ENCODE data around the gene WDR55. TPM values are rescaled to one million over a fixed set of nuclear protein-coding genes. Genes with fewer than 3 reads are reported as not detected.

WDR55 gene
- total and polyA plus RNA-seq, 3 donors from 2014 or later: 11.7 to 21.1 (median 17.6) TPM

DNA sequence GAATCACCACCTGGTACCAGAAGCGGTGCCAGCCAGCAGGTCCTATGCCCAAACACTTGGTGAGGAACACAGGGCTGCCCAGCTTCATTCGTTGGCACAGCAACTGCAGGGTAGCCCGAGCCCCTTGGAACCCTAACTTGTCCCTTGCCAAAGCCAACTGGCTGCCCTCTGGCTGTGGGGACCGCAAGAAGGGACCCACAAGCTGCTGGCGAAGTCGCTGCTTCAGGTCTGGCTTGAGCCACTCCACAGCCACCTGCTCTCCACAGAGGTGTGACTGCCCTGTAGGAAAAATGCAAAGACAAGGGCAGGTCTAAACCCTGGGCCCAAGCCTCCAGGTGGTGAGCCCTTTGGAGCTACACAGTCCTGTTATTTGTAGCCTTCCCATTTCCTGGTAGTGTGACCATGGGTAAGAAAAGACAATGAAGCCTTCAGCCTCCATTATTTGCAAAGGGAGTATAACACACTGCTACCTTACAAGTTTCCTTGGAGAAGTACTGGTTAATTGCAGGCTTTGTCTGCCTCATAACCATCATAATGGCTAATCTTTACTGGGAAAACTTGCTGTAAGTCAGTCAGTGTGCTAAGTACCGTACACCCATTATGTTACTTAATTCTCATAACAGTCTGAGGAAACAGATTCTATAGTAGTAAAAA, 6.9 kb downstream of the WDR55 start:
- 63 to 92% methylated on average over 1 to 5 of the region's 7 CpGs for WGBS, 2 donors
- TF ChIP-seq, protein P1, sequence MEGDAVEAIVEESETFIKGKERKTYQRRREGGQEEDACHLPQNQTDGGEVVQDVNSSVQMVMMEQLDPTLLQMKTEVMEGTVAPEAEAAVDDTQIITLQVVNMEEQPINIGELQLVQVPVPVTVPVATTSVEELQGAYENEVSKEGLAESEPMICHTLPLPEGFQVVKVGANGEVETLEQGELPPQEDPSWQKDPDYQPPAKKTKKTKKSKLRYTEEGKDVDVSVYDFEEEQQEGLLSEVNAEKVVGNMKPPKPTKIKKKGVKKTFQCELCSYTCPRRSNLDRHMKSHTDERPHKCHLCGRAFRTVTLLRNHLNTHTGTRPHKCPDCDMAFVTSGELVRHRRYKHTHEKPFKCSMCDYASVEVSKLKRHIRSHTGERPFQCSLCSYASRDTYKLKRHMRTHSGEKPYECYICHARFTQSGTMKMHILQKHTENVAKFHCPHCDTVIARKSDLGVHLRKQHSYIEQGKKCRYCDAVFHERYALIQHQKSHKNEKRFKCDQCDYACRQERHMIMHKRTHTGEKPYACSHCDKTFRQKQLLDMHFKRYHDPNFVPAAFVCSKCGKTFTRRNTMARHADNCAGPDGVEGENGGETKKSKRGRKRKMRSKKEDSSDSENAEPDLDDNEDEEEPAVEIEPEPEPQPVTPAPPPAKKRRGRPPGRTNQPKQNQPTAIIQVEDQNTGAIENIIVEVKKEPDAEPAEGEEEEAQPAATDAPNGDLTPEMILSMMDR (IDR thresholded peaks at IDR 0.05): no peak
- no peak for TF ChIP-seq POLR2A (IDR thresholded peaks at IDR 0.05)
- H3K9me3 ChIP-seq: no peaks in the 10 kb centered on the region
- H3K36me3 ChIP-seq (ENCODE audit: low read depth, missing control alignments): no peaks in the 10 kb centered on the region
- DNase-seq: no peak
- H3K27me3 ChIP-seq: no peaks in the 10 kb centered on the region
- no peak overlapping the region for H3K27ac ChIP-seq
- peak overlapping the region in 1 of 2 donors; percentile 38 for H3K4me3 ChIP-seq
- intact Hi-C loops (cut with DNase I; ENCODE audit: low total_unique reads): no loop called here
- H3K4me1 ChIP-seq: no peaks in the 10 kb centered on the region

DNA sequence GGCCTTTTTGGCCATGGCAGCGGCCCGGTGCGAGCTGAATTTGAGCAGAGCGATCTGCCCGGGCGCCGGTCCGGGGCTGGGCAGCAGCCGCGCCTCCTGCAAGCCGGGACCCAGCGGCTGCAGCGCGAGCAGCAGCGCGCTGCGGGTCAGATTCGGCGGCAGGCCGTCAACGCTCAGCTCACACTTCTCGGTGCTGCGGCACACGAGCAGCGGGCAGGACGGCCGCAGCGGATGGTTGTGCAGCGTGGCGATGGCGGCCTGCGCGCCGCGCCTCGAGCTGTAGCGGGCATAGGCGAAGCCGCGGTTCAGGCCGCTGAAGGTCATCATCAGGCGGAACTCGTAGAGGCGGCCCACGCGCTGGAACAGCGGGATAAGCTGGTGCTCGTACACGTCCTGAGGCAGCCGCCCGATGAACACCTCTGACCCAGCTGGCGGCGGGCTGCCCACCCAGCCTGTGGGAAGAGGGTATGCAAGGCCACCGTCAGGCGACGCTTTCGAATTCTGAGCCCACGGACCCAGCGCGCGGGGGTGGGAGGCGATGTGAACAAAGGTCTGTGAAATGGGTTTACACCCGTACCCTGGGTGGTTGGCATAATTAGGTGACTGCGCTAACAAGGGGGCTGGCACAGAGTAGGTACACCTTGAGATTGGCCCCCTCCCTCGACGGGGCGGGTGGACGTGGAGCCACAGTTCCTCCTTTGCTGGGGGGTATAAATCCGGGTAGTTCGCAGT, 7.9 kb downstream of the WDR55 start:
- H3K36me3 ChIP-seq (ENCODE audit: low read depth, missing control alignments): no peaks in the 10 kb centered on the region
- TF ChIP-seq, protein P1 (IDR thresholded peaks at IDR 0.05): no peak
- TF ChIP-seq POLR2A (IDR thresholded peaks at IDR 0.05): no peak
- no peaks in the 10 kb centered on the region for H3K4me1 ChIP-seq
- peak overlapping the region; percentile 38 to 39 for H3K4me3 ChIP-seq
- H3K27ac ChIP-seq: no peak overlapping the region
- DNase-seq: peak; percentile 41
- H3K27me3 ChIP-seq: no peaks in the 10 kb centered on the region
- 46 to 61% methylated on average over 15 to 70 of the region's 70 CpGs for WGBS, 2 donors
- H3K9me3 ChIP-seq: no peaks in the 10 kb centered on the region
- intact Hi-C loops (cut with DNase I; ENCODE audit: low total_unique reads): no loop called here

DNA sequence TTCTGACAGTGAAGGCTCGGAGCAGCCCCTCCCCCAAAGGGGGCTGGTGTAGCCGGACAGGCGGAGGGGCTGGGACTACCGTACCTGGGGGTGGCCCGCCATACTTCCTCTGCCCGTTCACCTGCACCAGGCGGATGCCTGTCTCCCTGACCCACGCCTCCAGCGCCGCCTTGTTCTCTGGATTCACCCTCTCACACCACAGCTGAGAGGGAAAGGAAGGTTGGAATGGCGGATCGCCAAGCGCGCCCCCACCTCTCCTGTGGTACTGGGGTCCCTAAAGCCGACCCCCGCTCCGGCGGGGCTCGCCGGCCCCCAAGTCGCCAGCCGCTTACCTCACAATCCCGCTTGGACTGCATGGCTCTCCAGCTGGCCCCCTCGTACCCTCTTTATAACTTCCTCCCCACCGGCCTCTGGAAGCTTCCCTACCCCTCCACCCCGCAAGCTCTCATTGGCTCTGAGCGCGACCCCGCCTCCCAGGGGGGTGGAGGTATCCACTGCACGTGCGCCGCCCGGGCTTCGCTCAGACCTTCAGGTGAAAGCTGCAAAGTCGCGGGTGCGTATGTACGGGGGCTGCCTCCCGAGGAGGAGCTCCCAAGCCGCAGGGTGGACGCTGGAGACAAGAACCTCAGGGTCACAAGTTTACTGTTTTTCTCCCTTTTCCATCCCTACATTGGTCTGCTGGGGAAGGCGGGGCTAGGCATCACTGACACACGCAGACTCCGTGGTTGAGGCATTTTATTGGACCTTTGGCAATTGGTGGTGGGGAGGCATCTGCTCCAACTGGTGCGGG, 8.7 kb downstream of the WDR55 start, which contains the start of gene DND1:
Gene DND1, minus strand, starts transcription at position 390 of the 790 bp plus-strand sequence. Its CDS starts 34 bp downstream, at position 356.
- Histone ChIP-seq H3K36me3 (ENCODE audit: low read depth, missing control alignments) (no peaks in the 10 kb centered on the region), H3K4me1 (no peaks in the 10 kb centered on the region), H3K27me3 (no peaks in the 10 kb centered on the region), H3K9me3 (no peaks in the 10 kb centered on the region), H3K4me3 (peak within 1 kb of the TSS; percentile 38 to 39), H3K27ac (peak within 1 kb of the TSS in 1 of 2 donors; percentile 24)
- intact Hi-C loops (cut with DNase I; ENCODE audit: low total_unique reads): no loop called here
- TF ChIP-seq POLR2A (IDR thresholded peaks at IDR 0.05): no peak
- TF ChIP-seq, protein P1 (IDR thresholded peaks at IDR 0.05): no peak
- DNase-seq: peak; percentile 64
- 68 to 72% methylated on average over 41 to 45 of the region's 45 CpGs for WGBS, 2 donors

DNA sequence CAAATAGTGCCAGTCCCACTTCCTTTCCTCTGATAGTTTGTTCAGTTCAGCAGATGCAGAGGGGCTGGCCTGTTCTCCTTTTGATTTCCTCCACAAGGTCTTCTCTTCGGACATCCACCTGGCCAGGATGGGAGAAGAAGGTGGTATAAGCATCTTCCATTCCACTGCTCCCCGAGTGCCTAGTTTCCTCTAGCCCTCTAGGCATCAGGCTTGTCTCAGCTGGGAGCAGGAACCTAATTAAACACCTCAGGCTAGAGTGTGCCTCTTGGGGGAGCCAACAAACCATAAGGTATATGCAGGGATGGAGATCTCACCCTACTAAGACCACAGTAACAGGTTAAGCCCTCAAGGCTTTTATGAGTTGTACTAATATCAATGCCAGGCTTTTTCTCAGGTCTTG, 9.5 kb downstream of the WDR55 start:
- TF ChIP-seq, protein P1 (IDR thresholded peaks at IDR 0.05): no peak
- no peak for TF ChIP-seq POLR2A (IDR thresholded peaks at IDR 0.05)
- Histone ChIP-seq H3K4me1 (no peaks in the 10 kb centered on the region), H3K36me3 (ENCODE audit: low read depth, missing control alignments) (no peaks in the 10 kb centered on the region), H3K27ac (no peak overlapping the region), H3K27me3 (no peaks in the 10 kb centered on the region), H3K9me3 (no peaks in the 10 kb centered on the region), H3K4me3 (peak overlapping the region in 1 of 2 donors; percentile 38)
- intact Hi-C loops (cut with DNase I; ENCODE audit: low total_unique reads): no loop called here
- 78 to 80% methylated on average over 2 of the region's 2 CpGs for WGBS, 2 donors
- DNase-seq: no peak
